IMR-90 (cell line): Measurements from ENCODE around the gene BEST1.
A peak's percentile ranks its signal among the peaks of the same experiment; 100 is the strongest.

Source experiments
- CEBPB ChIP-seq: IDR thresholded peaks from 2 replicates; pipeline ENCODE4 v1.6.1; 2012; ENCODE audit warnings: low read depth, low read length, improper control_type of control experiment
- CTCF ChIP-seq: conservative IDR thresholded peaks from 2 replicates; pipeline ENCODE4 v1.5.1; 2012; ENCODE audit warnings: mild to moderate bottlenecking, low read depth, low read length, improper control_type of control experiment
- FOS ChIP-seq: fragments of 150-350 bp; IDR thresholded peaks from 2 replicates; pipeline ENCODE4 v1.6.1; 2016; ENCODE audit warnings: low read depth, low read length
- MXI1 ChIP-seq: IDR thresholded peaks from 2 replicates; pipeline ENCODE4 v1.6.1; 2012; ENCODE audit warnings: low read depth, mild to moderate bottlenecking, low read length, moderate library complexity, borderline replicate concordance
- NFE2L2 ChIP-seq: fragments of 150-350 bp; IDR thresholded peaks from 2 replicates; pipeline ENCODE4 v1.6.1; 2016; ENCODE audit warnings: low read depth, mild to moderate bottlenecking, low read length
- POLR2A ChIP-seq: IDR thresholded peaks from 2 replicates; pipeline ENCODE4 v1.6.1; 2012; ENCODE audit warnings: mild to moderate bottlenecking, low read depth, low read length
- RFX5 ChIP-seq: IDR thresholded peaks from 2 replicates; pipeline ENCODE4 v1.8.0; 2012; ENCODE audit warnings: low read depth, mild to moderate bottlenecking, low read length, moderate library complexity
- USF2 ChIP-seq: fragments of 150-350 bp; IDR thresholded peaks from 2 replicates; pipeline ENCODE4 v1.6.1; 2017; ENCODE audit warnings: mild to moderate bottlenecking, antibody characterized with exemption, low read length, low read depth

GRCh38 chr11:61947486-61948210 is 2.5 kb upstream of the BEST1 start:
- TF ChIP-seq CEBPB (no peak), CTCF (peak; percentile 98), MXI1 (no peak), POLR2A (0 out of 2 replicates have a peak, but pooled peaks have one; percentile 46), USF2 (no peak), RFX5 (no peak), NFE2L2 (no peak), FOS (no peak)
